ENCODE data around the gene IFT172. TPM values are rescaled to one million over a fixed set of nuclear protein-coding genes. Genes with fewer than 3 reads are reported as not detected.
"Not testable (repeated sequence)": the region's sequence is repeated elsewhere in the genome, so short reads cannot be mapped to it uniquely, and the experiment has no call there.

The IFT172 gene
- polyA plus RNA-seq (2013, experiment 1 of 2; ENCODE audit: insufficient read length), result 15.3 TPM
- polyA plus RNA-seq (2013, experiment 2 of 2; ENCODE audit: insufficient read length), result 18.5 TPM

- peak; percentile 97 for DNase-seq
Measured at GRCh38 chr2:27489498-27490397, at the start of gene IFT172. IFT172 (minus strand) TSS chr2:27489743; CDS start chr2:27489653, 90 bp downstream.

DNA sequence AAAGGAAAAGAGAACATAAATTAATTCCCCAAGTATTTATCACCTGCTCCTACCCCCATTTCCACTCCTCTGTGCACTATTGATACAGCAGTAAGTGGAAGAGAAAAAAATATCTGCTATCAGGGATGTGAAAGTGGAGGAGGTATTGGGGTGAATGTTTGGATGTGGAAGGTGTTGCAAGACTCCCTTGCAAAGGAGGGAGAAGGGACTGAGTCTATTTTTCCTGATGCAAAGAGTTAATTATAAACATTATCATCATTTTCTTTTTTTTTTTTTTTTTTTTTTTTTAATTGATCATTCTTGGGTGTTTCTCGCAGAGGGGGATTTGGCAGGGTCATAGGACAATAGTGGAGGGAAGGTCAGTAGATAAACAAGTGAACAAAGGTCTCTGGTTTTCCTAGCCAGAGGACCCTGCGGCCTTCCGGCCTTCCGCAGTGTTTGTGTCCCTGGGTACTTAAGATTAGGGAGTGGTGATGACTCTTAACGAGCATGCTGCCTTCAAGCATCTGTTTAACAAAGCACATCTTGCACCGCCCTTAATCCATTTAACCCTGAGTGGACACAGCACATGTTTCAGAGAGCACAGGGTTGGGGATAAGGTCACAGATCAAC is 49.4 kb upstream of the IFT172 start:
- not testable (repeated sequence) for DNase-seq

DNA sequence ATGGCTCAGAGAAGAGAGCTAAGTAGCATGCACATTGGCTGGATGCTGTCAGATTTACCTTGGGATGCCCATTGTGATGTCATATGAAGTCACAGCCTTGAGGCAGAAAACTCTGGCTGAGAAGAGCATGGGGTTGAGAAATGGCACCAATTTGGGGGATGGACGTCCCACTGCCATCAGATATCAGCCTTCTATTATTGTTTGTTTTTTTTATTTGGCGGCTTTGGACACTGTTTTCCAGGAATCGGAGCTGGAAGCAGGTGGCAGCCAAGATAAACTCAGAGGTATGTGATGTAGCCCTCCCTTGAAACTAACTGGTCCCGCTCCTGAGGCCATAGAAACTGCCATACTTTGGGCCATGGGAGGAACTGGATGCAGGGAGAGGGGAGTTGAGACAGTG is 47.7 kb upstream of the IFT172 start:
- no peak for DNase-seq

DNA sequence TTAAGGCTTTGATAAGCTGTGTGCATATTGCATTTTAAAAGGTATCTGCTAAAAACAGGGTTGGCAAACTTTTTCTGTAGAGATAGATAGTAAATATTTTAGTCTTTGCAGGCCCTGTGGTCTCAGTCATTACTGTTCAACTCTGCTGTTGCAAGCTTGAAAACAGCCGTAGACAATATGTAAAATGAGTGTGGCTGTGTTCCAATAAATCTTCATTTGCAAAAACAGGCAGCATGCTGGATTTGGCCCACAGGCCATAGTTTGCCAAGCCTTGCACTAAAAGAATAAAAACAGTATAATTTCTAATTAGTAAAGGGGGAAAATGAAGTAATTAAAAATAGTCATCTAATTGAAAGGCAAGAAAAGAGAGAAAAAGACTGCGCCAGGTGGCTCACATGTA is 42.4 kb upstream of the IFT172 start:
- DNase-seq, result no peak

DNA sequence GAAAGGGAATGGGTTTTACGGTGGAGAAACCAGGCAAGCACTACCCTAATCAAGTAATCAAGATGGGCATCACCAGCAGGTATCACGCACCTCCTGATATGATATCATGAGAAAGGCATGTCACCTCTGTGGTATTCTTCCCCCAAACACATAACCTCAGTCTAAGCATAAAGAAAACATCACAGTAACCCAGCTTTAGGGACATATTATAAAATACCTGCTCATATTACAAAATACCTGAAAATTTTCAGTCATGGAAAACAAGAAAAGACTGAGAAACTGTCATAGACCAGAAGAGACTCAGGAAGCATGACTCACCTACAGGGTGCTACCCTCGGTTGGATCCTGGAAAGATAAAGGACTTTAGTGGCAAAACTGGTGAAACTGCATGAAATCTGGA is 37.6 kb upstream of the IFT172 start:
- no peak for DNase-seq

GRCh38 chr2:27522400-27522945 is 32.9 kb upstream of the IFT172 start:
- DNase-seq, result no peak

- DNase-seq, result no peak
Measured at GRCh38 chr2:27520316-27520715, 30.8 kb upstream of the IFT172 start.

DNA sequence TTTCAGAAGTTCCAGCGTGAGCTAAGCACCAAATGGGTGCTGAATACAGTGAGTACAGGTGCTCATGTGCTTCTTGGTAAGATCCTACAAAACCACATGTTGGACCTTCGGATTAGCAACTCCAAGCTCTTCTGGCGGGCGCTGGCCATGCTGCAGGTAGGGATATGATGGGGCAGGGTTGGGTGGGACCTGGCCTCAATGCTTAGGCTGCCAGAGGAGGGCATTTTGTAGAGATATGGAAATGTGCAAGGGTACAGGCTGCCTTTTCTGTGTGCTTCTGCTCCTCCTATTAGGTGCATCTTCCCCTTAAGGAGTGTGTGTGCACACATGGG is 29.2 kb upstream of the IFT172 start:
- no peak for DNase-seq

DNA sequence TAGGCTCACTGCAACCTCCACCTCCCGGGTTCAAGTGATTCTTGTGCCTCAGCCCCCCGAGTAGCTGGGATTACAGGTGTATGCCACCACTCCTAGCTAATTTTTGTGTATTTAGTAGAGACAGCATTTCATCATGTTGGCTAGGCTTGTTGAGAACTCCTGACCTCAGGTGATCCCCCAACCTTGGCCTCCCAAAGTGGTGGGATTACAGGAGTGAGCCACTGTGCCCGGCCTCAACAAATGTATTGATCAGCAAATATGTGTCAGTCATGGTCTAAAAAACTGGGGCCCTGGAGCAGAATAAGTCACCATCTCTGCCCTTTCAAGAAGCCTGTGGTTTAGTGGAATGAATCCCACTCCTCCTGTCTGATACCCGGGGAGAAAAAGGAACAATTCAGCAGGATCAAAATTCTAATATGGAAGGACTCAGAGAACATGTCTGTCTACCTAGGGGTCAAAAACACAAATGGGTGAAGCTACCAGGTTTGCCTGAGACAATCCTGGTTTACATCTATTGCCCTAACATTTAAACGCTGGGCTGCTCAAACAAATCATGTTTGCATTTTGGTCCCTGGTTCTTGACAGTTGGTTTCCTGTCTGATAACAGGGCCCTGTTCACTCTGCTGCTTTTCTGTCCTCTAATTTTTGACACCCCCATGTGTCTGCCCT is 28.7 kb upstream of the IFT172 start:
- DNase-seq, result no peak

DNA sequence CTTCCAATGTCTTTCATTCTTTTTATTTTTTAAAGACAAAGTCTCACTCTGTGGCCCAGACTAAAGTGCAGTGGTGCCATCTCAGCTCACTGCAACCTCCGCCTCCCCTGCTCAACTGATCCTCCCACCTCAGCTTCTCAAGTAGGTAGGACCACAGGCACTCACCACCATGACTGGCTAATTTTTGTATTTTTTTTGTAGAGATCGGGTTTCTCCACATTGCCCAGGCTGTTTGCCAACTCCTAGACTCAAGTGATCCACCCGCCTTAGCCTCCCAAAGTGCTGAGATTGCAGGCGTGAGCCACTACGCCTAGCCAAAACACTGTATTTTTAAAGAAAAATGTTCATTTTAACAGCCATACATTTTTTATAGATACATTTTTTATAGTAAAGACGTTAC is 19.8 kb upstream of the IFT172 start:
- DNase-seq, result peak; percentile 14

DNA sequence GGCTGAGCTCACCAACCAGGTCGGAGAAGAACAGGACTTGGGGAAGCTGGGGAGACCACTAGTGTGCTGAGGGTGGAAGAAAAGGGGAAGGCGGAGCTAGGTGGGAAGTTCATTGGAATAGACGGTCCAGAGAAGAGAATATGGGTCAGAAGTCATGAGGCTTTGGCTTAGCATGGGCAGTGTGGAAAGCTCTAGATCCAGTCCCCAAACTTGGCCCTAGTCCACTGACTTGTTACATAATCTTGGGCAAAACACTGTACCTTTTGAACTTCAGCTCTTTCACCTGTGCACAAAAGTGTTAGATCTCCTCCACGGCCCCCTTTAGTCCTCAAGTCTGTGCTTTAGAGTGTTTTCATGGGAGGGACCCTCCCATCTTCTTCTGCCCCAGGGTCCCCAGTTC is 17.8 kb upstream of the IFT172 start:
- no peak for DNase-seq

DNA sequence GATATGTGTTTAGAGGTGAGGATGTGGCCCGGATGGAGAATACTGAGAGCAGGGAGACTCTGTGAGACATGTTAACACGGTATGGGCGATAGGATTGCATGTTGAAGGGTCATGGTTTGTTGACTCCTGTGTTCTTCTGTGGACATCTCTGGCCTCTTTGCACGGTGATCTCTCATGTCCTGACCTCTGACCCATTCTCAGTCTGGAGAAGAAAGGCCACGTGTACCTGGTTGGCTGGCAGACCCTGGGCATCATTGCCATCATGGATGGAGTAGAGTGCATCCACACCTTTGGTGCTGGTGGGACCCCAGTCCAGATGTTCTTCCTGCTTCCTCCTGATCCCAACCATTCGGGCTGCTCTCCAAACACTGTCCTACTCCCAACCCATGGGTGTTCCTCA is 17.0 kb upstream of the IFT172 start:
- no peak for DNase-seq

DNA sequence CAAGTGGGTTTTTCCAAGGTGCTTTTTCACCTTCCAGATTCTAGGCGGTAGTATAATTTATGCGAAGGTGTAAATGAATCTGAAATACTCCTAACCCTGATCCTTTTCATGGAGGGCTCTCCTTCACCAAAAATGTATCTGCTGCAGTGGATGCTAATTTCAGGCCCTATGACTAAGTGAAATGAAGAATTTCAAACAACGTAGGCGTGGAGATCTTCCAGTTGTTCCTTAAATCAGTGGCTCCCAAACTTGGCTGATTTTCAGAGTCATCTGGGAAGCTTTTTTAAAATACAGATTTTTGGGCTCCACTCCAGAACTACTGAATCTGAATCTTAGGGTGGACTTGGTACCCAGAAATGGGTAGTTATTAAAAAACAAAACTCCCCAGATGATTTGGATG is 12.6 kb upstream of the IFT172 start:
- DNase-seq, result no peak

- DNase-seq, result no peak
Measured at GRCh38 chr2:27501042-27501441, 11.5 kb upstream of the IFT172 start.

DNA sequence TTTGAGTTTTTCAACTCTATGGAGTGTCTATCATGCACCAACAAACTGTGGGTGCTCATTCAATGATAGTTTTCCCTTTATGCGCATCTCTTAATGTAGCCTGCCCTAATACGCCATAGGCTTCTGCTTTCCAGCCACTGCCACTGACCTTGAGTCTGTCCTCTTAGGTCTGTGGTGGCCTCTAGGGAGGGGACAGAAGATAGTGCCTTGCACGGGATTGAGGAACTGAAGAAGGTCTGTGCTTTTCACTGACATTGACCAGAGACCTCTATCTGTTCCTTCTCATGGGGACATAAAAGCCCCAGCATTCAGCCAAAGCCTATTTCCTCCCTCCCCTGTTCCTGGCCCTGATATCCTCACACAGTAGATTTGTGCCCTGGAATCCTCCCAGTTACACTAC is 9.4 kb upstream of the IFT172 start:
- no peak for DNase-seq

GRCh38 chr2:27497288-27497627 is 7.7 kb upstream of the IFT172 start:
- DNase-seq, result no peak

GRCh38 chr2:27496357-27497287 is 7.1 kb upstream of the IFT172 start, which contains the start of gene GCKR:
GCKR (plus strand) TSS chr2:27496839; CDS start chr2:27496905, 66 bp downstream.
- DNase-seq, result peak; percentile 33

DNA sequence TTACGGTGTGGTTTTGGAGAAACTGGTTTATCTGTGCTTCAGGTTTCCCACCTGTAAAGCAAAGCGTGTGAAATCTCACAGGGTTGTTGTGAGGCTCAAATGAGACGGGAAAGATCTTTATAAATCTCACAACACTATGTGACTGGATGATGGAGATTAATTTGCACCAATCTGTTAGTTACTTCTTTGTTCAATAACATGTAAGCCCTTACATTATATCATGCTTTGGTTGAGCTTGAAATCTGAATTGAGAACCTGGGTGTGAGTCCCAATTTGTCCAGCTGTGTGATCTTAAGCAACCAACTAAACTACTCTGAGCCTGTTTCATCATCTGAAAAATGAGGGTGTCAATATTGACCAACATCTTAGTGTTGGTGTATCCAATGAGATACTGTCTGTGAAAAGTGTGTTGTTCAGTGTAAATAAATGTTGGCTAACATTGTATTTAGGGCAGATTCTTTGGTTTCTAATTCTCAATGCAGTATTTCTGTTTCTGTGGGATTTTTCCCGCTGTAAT is 6.4 kb upstream of the IFT172 start:
- DNase-seq, result no peak

DNA sequence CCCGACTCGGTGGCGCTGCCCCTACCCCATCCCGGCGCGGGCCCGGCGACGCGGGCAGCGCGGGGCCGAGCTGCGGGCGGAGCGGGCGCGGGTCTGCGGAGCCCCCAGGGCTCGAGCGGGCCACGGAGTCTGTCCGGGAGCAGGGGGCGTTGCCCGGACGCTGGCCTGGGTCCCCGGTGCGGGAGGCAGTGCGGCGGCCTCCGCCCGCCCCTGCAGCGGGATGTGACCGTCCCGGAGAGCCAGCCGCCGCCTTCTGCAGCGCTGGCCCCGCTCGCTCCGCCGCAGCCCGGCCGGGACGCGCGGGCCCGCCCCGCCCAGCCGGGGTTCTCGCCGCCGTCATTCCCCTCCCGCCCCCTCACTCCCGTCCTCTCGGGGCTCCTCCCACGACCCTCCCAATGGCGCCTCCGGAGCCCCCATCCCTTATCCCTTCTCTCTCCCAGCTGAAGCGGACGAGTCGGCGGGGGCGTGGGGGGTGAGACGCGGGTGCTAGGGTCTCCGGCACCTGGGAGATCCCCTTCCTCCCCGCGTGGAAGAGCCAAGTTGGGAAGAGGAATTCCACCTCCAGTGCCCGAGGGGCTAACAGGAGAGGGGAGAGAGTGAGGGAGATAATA is 5.5 kb upstream of the IFT172 start, which contains the start of gene FNDC4:
Gene FNDC4, minus strand, starts transcription at position 257 of the 611 bp plus-strand sequence. CDS start 521 bp downstream, outside the sequence.
- peak; percentile 9 for DNase-seq

DNA sequence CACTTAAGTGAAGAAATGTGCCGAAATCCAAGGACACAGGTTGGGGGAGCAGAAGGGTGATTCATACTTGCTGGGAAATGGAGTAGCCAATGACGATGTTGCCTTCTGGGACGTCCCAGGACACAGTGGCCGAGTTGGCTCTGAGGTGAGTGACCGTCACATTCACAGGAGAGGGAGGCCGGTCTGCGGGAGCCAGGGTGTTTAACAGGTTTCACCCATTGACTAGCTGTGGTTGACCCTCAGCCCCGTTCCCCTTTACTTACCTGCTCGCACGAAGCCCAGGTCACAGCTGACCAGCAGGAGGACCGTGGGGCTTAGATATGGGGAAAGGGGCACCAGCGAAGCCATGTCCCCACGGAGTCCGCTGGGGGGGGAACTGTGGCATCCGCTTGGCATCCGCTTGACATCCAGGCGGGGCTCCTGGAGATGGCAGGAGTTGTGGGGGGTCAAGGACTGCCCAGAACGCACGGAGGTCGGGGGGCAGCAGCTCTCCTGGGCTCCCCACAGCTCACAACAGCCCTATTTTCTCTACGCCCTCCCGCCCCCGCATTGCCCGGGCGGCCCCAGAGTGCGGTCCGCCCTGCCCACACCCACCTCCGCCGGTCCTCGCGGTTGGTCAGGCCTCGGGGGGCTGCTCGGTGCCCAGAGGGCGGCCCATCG is 4.9 kb upstream of the IFT172 start:
- peak; percentile 8 for DNase-seq

- no peak for DNase-seq
Measured at GRCh38 chr2:27493948-27494283, 4.4 kb upstream of the IFT172 start.
